Measurements from ENCODE around the gene RTN4IP1.

RTN4IP1 gene

DNA sequence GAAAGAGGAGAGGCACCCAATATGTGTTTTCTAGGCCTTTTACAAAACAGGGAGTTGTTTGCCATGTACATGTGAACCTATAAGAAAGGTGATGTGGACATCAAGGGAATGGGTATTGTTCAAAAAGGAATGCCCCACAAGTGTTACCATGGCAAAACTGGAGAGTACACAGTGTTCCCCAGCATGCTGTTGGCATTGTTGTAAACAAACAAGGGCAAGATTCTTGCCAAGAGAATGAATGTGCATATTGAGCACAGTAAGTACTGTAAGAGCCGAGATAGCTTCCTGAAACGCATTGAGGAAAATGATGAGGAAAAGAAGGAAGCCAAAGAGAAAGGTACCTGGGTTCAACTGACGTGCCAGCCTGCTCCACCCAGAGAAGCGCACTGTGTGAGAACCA, 13.2 kb upstream of the RTN4IP1 start:
- Histone ChIP-seq H4K91ac (ENCODE audit: low read depth, low read length) (no peak overlapping the region), H3K18ac (ENCODE audit: low read length) (no peak overlapping the region), H3K4ac (ENCODE audit: low read depth, low read length) (no peak overlapping the region), H3K79me1 (ENCODE audit: low read length) (no peaks in the 10 kb centered on the region), H3K23ac (ENCODE audit: low read length) (no peak overlapping the region), H3K9ac (ENCODE audit: low read length) (no peak overlapping the region), H3K14ac (ENCODE audit: low read length) (no peak overlapping the region), H2BK12ac (ENCODE audit: low read length) (no peak overlapping the region), H4K8ac (ENCODE audit: low read depth, low read length) (no peak overlapping the region), H2AFZ (ENCODE audit: insufficient read depth, low read length, poor library complexity) (no peak overlapping the region), H3K27me3 (ENCODE audit: insufficient read depth, low read length) (no peaks in the 10 kb centered on the region), H3K4me2 (ENCODE audit: low read length) (no peak overlapping the region), H4K12ac (ENCODE audit: low read depth, low read length) (no peak overlapping the region), H3K27ac (ENCODE audit: low read depth, low read length) (no peak overlapping the region), H2AK5ac (ENCODE audit: low read length) (no peak overlapping the region), H3K4me1 (ENCODE audit: control insufficient read depth in 1 of 2, insufficient read depth in 2 of 2, low read length in 2 of 2) (no peaks in the 10 kb centered on the region), H3K36me3 (ENCODE audit: control insufficient read depth in 1 of 2, insufficient read depth in 2 of 2, low read length in 2 of 2) (peaks cover 15 to 16% of the 10 kb centered on the region in 2 experiments), H3K79me2 (ENCODE audit: control insufficient read depth, insufficient read depth, low read length, poor library complexity) (no peaks in the 10 kb centered on the region), H3K9me3 (ENCODE audit: insufficient read depth, low read depth, low read length) (no peaks in the 10 kb centered on the region), H2BK120ac (ENCODE audit: insufficient read depth, low read length, poor library complexity) (no peak overlapping the region), H2BK5ac (ENCODE audit: low read depth, low read length, poor library complexity) (no peak overlapping the region), H3K4me3 (ENCODE audit: low read depth, low read length) (no peak overlapping the region)
- no peak for DNase-seq
- WGBS (ENCODE audit: extremely low coverage, insufficient coverage, insufficient read length) = no CpG with 5 or more reads among the region's 4 CpGs

DNA sequence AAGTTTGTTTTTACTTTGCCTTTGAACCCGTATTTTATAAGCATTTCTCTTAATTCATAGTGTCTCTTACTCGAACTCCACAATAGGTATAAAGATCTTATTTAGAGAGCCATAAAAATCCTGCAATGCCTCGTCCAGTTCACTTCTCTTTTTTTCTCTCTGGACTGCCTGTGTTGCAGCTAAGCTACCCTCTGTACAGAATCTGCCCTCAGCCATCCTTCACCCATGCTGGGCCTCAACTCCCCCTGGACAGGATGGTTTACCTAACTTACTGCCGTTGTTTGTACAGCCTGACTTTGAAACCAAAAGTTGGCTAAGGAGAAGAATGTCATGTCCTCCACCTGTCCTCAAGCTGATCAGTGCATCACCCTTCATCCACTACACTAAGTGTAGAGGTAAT, 10.5 kb upstream of the RTN4IP1 start:
- no peaks in the 10 kb centered on the region for H3K79me1 ChIP-seq (ENCODE audit: low read length)
- H2AK5ac ChIP-seq (ENCODE audit: low read length) = no peak overlapping the region
- H4K8ac ChIP-seq (ENCODE audit: low read depth, low read length) = no peak overlapping the region
- peaks cover 13 to 15% of the 10 kb centered on the region in 2 experiments for H3K36me3 ChIP-seq (ENCODE audit: control insufficient read depth in 1 of 2, insufficient read depth in 2 of 2, low read length in 2 of 2)
- no peak overlapping the region for H3K4me2 ChIP-seq (ENCODE audit: low read length)
- DNase-seq = no peak
- H4K91ac ChIP-seq (ENCODE audit: low read depth, low read length) = no peak overlapping the region
- H4K12ac ChIP-seq (ENCODE audit: low read depth, low read length) = no peak overlapping the region
- H2BK120ac ChIP-seq (ENCODE audit: insufficient read depth, low read length, poor library complexity) = no peak overlapping the region
- no CpG with 5 or more reads among the region's 4 CpGs for WGBS (ENCODE audit: extremely low coverage, insufficient coverage, insufficient read length)
- H3K9me3 ChIP-seq (ENCODE audit: insufficient read depth, low read depth, low read length) = no peaks in the 10 kb centered on the region
- no peak overlapping the region for H3K9ac ChIP-seq (ENCODE audit: low read length)
- H3K23ac ChIP-seq (ENCODE audit: low read length) = no peak overlapping the region
- no peak overlapping the region for H3K4me3 ChIP-seq (ENCODE audit: low read depth, low read length)
- no peak overlapping the region for H2AFZ ChIP-seq (ENCODE audit: insufficient read depth, low read length, poor library complexity)
- no peak overlapping the region for H2BK5ac ChIP-seq (ENCODE audit: low read depth, low read length, poor library complexity)
- no peaks in the 10 kb centered on the region for H3K27me3 ChIP-seq (ENCODE audit: insufficient read depth, low read length)
- no peak overlapping the region for H3K18ac ChIP-seq (ENCODE audit: low read length)
- H3K14ac ChIP-seq (ENCODE audit: low read length) = no peak overlapping the region
- no peaks in the 10 kb centered on the region for H3K79me2 ChIP-seq (ENCODE audit: control insufficient read depth, insufficient read depth, low read length, poor library complexity)
- no peak overlapping the region for H3K27ac ChIP-seq (ENCODE audit: low read depth, low read length)
- no peak overlapping the region for H2BK12ac ChIP-seq (ENCODE audit: low read length)
- H3K4ac ChIP-seq (ENCODE audit: low read depth, low read length) = no peak overlapping the region
- H3K4me1 ChIP-seq (ENCODE audit: control insufficient read depth in 1 of 2, insufficient read depth in 2 of 2, low read length in 2 of 2) = peaks cover 0 to 5% of the 10 kb centered on the region in 2 experiments

DNA sequence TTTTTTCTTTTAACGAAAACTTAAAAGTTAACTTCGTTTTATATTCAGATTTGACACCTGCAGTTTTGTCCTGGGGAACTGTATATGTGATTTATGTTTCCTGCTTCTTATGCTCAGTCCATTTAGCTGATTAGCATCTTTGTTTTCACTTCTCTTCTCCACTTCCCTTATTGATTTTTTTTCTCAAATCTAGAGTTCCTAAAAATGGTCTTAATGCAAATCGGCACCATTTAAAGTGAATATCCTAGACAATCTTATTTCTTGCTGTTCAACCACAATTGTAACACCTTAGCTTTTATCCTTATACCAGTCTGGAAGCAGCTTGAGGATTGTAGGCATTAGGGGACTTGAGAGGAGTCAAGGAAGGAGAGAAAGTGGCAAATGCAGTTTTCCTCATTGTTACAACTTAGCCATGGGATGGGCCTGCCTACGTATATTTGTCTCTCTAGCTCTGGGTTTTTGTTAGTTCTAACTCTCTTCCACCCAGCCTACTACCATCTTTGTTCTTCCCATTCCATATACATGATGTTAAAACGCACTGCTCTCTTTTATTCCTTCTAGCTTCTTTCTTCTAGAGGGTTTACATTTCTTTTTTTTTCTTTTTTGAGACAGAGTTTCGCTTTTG, 8.5 kb upstream of the RTN4IP1 start:
- Histone ChIP-seq H2BK120ac (ENCODE audit: insufficient read depth, low read length, poor library complexity) (no peak overlapping the region), H3K4ac (ENCODE audit: low read depth, low read length) (no peak overlapping the region), H2BK5ac (ENCODE audit: low read depth, low read length, poor library complexity) (no peak overlapping the region), H3K27me3 (ENCODE audit: insufficient read depth, low read length) (no peaks in the 10 kb centered on the region), H4K91ac (ENCODE audit: low read depth, low read length) (no peak overlapping the region), H3K23ac (ENCODE audit: low read length) (no peak overlapping the region), H3K4me1 (ENCODE audit: control insufficient read depth in 1 of 2, insufficient read depth in 2 of 2, low read length in 2 of 2) (peaks cover 0 to 5% of the 10 kb centered on the region in 2 experiments), H3K79me2 (ENCODE audit: control insufficient read depth, insufficient read depth, low read length, poor library complexity) (no peaks in the 10 kb centered on the region), H2AFZ (ENCODE audit: insufficient read depth, low read length, poor library complexity) (no peak overlapping the region), H2BK12ac (ENCODE audit: low read length) (no peak overlapping the region), H4K8ac (ENCODE audit: low read depth, low read length) (no peak overlapping the region), H3K9me3 (ENCODE audit: insufficient read depth, low read depth, low read length) (no peaks in the 10 kb centered on the region), H3K79me1 (ENCODE audit: low read length) (no peaks in the 10 kb centered on the region), H4K12ac (ENCODE audit: low read depth, low read length) (no peak overlapping the region), H3K4me3 (ENCODE audit: low read depth, low read length) (no peak overlapping the region), H3K14ac (ENCODE audit: low read length) (no peak overlapping the region), H3K36me3 (ENCODE audit: control insufficient read depth in 1 of 2, insufficient read depth in 2 of 2, low read length in 2 of 2) (peaks cover 3 to 8% of the 10 kb centered on the region in 2 experiments), H3K27ac (ENCODE audit: low read depth, low read length) (no peak overlapping the region), H3K4me2 (ENCODE audit: low read length) (no peak overlapping the region), H3K18ac (ENCODE audit: low read length) (no peak overlapping the region), H2AK5ac (ENCODE audit: low read length) (no peak overlapping the region), H3K9ac (ENCODE audit: low read length) (no peak overlapping the region)
- DNase-seq = no peak
- no CpG with 5 or more reads among the region's 6 CpGs for WGBS (ENCODE audit: extremely low coverage, insufficient coverage, insufficient read length)

DNA sequence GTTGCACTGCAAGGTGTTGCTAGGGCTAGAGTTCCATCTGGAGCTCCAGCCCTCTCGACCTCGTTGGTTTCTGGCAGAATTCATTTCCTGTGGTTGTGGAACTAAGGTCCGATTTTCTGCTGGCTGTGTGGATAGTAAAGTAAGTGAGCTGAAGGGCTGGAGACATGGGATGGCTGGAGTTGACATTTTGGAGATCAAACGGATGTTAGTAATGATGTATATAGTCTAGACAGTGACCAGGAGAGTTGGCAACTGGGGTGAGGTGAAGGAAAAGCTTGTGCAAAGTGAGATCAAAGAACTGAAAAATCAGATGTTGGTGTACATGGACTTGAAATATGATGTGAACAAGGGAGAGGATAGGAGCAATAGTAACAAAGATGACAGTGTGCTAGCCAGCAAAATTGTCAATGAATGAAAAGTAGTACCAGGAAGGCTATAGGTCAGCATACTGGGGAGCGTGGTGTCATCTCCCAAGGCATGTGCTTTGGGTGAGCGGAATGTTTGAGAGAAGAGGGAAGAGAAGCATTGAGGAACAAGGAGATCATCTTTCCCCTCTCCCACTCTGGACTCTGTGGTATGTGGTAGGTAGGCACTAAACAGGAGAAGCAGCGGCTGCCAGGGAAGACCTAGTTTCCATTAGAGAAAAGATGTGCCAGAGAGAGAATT, 7.9 kb upstream of the RTN4IP1 start:
- Histone ChIP-seq H2AFZ (ENCODE audit: insufficient read depth, low read length, poor library complexity) (no peak overlapping the region), H3K27ac (ENCODE audit: low read depth, low read length) (no peak overlapping the region), H3K36me3 (ENCODE audit: control insufficient read depth in 1 of 2, insufficient read depth in 2 of 2, low read length in 2 of 2) (peaks cover 2 to 3% of the 10 kb centered on the region in 2 experiments), H3K9ac (ENCODE audit: low read length) (peak overlapping the region; percentile 10), H3K4ac (ENCODE audit: low read depth, low read length) (no peak overlapping the region), H4K91ac (ENCODE audit: low read depth, low read length) (no peak overlapping the region), H3K79me2 (ENCODE audit: control insufficient read depth, insufficient read depth, low read length, poor library complexity) (no peaks in the 10 kb centered on the region), H3K9me3 (ENCODE audit: insufficient read depth, low read depth, low read length) (no peaks in the 10 kb centered on the region), H3K23ac (ENCODE audit: low read length) (peak overlapping the region; percentile 63), H3K27me3 (ENCODE audit: insufficient read depth, low read length) (no peaks in the 10 kb centered on the region), H4K12ac (ENCODE audit: low read depth, low read length) (no peak overlapping the region), H2BK12ac (ENCODE audit: low read length) (no peak overlapping the region), H3K4me3 (ENCODE audit: low read depth, low read length) (no peak overlapping the region), H3K4me1 (ENCODE audit: control insufficient read depth in 1 of 2, insufficient read depth in 2 of 2, low read length in 2 of 2) (peaks cover 0 to 5% of the 10 kb centered on the region in 2 experiments), H3K18ac (ENCODE audit: low read length) (no peak overlapping the region), H3K79me1 (ENCODE audit: low read length) (no peaks in the 10 kb centered on the region), H3K14ac (ENCODE audit: low read length) (no peak overlapping the region), H2BK5ac (ENCODE audit: low read depth, low read length, poor library complexity) (no peak overlapping the region), H3K4me2 (ENCODE audit: low read length) (no peak overlapping the region), H2BK120ac (ENCODE audit: insufficient read depth, low read length, poor library complexity) (no peak overlapping the region), H2AK5ac (ENCODE audit: low read length) (no peak overlapping the region), H4K8ac (ENCODE audit: low read depth, low read length) (no peak overlapping the region)
- WGBS (ENCODE audit: extremely low coverage, insufficient coverage, insufficient read length) = no CpG with 5 or more reads among the region's 7 CpGs
- no peak for DNase-seq
